ENCODE measurements around the gene RASSF8. TPM values are rescaled to one million over a fixed set of nuclear protein-coding genes. Genes with fewer than 3 reads are reported as not detected.

RASSF8 gene
- total and polyA plus RNA-seq, 9 of the 15 experiments (the other 6 are each of a cell fraction or from before 2014, with no cell fraction given) = 0.01 to 0.36 (median 0.12) TPM; not detected in 1

GRCh38 chr12:25965682-25966081 lies 7.2 kb downstream of the RASSF8 start:
- H3K79me2 ChIP-seq (ENCODE audit: control insufficient read depth, insufficient read depth, low read length) = no peaks in the 10 kb centered on the region
- ChIA-PET POLR2A (no interaction called here), CTCF (ENCODE audit: low intra/inter-chr PET ratio) (no interaction called here)
- 0% methylated on average over 1 of the region's 1 CpG for WGBS (ENCODE audit: insufficient coverage, low coverage, missing lambda C conversion rate)
- BruUV-seq (replicated peaks) = no TSS peak
- H3K9me3 ChIP-seq (replicated peaks; ENCODE audit: control insufficient read depth, insufficient read depth, low read depth, low read length) = no peaks in the 10 kb centered on the region
- ATAC-seq (no peak), DNase-seq (ENCODE audit: extremely low read depth in 1 of 4, low spot score in 3 of 4) (no peak), FAIRE-seq (no peak)
- H2AFZ ChIP-seq (ENCODE audit: low read depth, low read length) = no peak overlapping the region
- no peaks in the 10 kb centered on the region for H3K9me1 ChIP-seq (ENCODE audit: control insufficient read depth, insufficient read depth, low read length)
- H3K4me1 ChIP-seq (replicated peaks in 1 of 2; ENCODE audit: control insufficient read depth in 2 of 2, insufficient read depth in 2 of 2, low read length in 2 of 2) = no peaks in the 10 kb centered on the region
- peaks cover 3% of the 10 kb centered on the region; the same call in 1 of the 2 replicates for H4K20me1 ChIP-seq (replicated peaks; ENCODE audit: control insufficient read depth, insufficient read depth, low read length)
- in situ Hi-C loops (cut with MboI) (no loop called here), intact Hi-C loops (cut with micrococcal nuclease) (no loop called here)
- no peak overlapping the region for H3K4me2 ChIP-seq (ENCODE audit: insufficient read depth, low read length)
- peaks cover 0 to 16% of the 10 kb centered on the region in 2 experiments; a peak in 3 of 5 replicates for H3K27me3 ChIP-seq (ENCODE audit: control insufficient read depth in 2 of 2, insufficient read depth in 2 of 2, low read length in 2 of 2)
- no peak overlapping the region for H3K27ac ChIP-seq (ENCODE audit: extremely low read depth, low read depth, low read length)
- no peak overlapping the region for H3K4me3 ChIP-seq
- H3K9ac ChIP-seq (ENCODE audit: insufficient read depth in 1 of 2, low read depth in 2 of 2, low read length in 2 of 2) = no peak overlapping the region
- no peaks in the 10 kb centered on the region for H3K36me3 ChIP-seq (ENCODE audit: control insufficient read depth, insufficient read depth, low read length)
- TF ChIP-seq PHF21A (IDR thresholded peaks at IDR 0.05; ENCODE audit: borderline replicate concordance, low read depth) = no peak
- TF ChIP-seq RBM22 (IDR thresholded peaks at IDR 0.05; ENCODE audit: low read depth, low read length, poor library complexity, severe bottlenecking) = no peak
- no peak for TF ChIP-seq POLR2B (IDR thresholded peaks at IDR 0.05; ENCODE audit: low read depth, partially characterized antibody)
- no peak for TF ChIP-seq ATF3 (IDR thresholded peaks at IDR 0.05)
- no peak for TF ChIP-seq ATF3 (CRISPR knock-in tag; conservative IDR thresholded peaks at IDR 0.05)
- TF ChIP-seq PATZ1 (CRISPR knock-in tag; IDR thresholded peaks at IDR 0.05; ENCODE audit: borderline replicate concordance) = no peak
- TF ChIP-seq, protein P1, sequence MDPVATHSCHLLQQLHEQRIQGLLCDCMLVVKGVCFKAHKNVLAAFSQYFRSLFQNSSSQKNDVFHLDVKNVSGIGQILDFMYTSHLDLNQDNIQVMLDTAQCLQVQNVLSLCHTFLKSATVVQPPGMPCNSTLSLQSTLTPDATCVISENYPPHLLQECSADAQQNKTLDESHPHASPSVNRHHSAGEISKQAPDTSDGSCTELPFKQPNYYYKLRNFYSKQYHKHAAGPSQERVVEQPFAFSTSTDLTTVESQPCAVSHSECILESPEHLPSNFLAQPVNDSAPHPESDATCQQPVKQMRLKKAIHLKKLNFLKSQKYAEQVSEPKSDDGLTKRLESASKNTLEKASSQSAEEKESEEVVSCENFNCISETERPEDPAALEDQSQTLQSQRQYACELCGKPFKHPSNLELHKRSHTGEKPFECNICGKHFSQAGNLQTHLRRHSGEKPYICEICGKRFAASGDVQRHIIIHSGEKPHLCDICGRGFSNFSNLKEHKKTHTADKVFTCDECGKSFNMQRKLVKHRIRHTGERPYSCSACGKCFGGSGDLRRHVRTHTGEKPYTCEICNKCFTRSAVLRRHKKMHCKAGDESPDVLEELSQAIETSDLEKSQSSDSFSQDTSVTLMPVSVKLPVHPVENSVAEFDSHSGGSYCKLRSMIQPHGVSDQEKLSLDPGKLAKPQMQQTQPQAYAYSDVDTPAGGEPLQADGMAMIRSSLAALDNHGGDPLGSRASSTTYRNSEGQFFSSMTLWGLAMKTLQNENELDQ (CRISPR knock-in tag; IDR thresholded peaks at IDR 0.05; ENCODE audit: borderline replicate concordance) = no peak
